Testis (tissue), 2 donors: Measurements from ENCODE around the gene RNF169.

Source experiments
- CTCF ChIP-seq, 3 experiments: fragments of 450-650 bp in 2 of 3; fragments of 200-600 bp in 1 of 3; sonication (generic) in 1 of 3; IDR thresholded peaks; one replicate each; pipeline ENCODE4 v1.5.1; 2016 to 2019; ENCODE audit warnings: antibody characterized with exemption in 3 of 3, mild to moderate bottlenecking in 2 of 3, moderate library complexity in 1 of 3
- POLR2A ChIP-seq: fragments of 450-650 bp; IDR thresholded peaks from one replicate; pipeline ENCODE4 v1.6.1; 2017; ENCODE audit warnings: antibody characterized with exemption, mild to moderate bottlenecking, moderate library complexity

- TF ChIP-seq CTCF (IDR thresholded peaks at IDR 0.05) (no peak), POLR2A (no peak)
Measured at GRCh38 chr11:74822170-74822569, 73.5 kb downstream of the RNF169 start.
